HCT116 (cell line): ENCODE data around the gene STPG3.

Experiments
- ELF1 ChIP-seq: IDR thresholded peaks from 2 replicates; pipeline ENCODE4 v1.6.1; 2012; ENCODE audit warnings: low read depth, borderline replicate concordance
- JUND ChIP-seq: IDR thresholded peaks from 2 replicates; pipeline ENCODE4 v1.6.1; 2012
- POLR2A ChIP-seq: IDR thresholded peaks from 2 replicates; pipeline ENCODE4 v1.7.0; 2011; ENCODE audit warnings: borderline replicate concordance; ENCODE audit not compliant: insufficient read depth, insufficient read length; ENCODE audit errors: extremely low read depth
- RAD21 ChIP-seq: IDR thresholded peaks from 2 replicates; pipeline ENCODE4 v1.6.1; 2012; ENCODE audit warnings: low read depth, mild to moderate bottlenecking
- YY1 ChIP-seq: IDR thresholded peaks from 2 replicates; pipeline ENCODE4 v1.6.1; 2011; ENCODE audit warnings: low read length, low read depth, moderate library complexity, mild to moderate bottlenecking; ENCODE audit not compliant: insufficient replicate concordance; ENCODE audit errors: extremely low read depth
- TF ChIP-seq, protein P1 (sequence below), 3 experiments: fragments of 200-600 bp in 1 of 3; sonication (generic) in 1 of 3; IDR thresholded peaks in 2 of 3; conservative IDR thresholded peaks in 1 of 3; 2 replicates each; pipeline ENCODE4 v1.5.1; 2012 to 2017; ENCODE audit warnings: low read depth in 2 of 3, low read length in 2 of 3, antibody characterized with exemption in 1 of 3, borderline replicate concordance in 1 of 3, control low read depth in 1 of 3, mild to moderate bottlenecking in 1 of 3, mixed read lengths in 1 of 3, mixed run types in 1 of 3, moderate library complexity in 1 of 3; ENCODE audit not compliant: insufficient read depth in 1 of 3
- TF ChIP-seq, protein P2 (sequence below): IDR thresholded peaks from 2 replicates; pipeline ENCODE4 v1.6.1; 2012

DNA sequence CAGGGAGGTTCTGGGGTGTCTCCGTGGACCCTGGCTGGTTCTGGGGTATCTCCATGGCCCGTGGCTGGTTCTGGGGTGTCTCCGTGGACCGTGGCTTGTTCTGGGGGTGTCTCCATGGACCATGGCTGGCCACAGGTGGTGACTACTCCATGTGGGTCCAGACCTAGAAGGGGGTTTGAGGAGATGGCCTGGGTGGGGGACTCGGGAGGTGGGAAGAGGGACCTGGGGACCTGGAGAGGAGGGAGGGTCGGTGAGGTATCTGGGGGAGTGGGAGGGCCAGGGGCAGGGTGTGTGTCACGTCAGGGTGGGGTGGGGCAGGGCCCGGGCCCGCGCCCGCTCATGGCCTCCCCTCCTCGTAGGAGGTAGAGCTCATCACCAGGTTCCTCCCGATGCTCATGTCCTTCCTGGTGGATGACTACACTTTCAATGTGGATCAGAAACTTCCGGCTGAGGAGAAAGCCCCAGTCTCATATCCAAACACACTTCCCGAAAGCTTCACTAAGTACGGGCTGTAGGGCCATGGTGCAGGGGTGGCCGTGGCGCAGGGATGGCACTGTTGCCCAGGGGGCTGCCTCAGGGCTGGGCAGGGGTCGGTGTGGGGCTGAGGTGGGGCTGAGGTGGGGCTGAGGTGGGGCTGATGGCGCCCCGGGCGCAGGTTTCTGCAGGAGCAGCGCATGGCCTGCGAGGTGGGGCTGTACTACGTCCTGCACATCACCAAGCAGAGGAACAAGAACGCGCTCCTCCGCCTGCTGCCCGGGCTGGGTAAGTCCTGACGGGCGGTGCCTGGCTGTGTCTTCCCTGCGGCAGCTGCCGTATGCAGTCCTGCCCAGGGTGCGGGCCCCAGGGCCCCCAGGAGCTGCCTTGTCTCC lies 15.7 kb downstream of the STPG3 start:
- TF ChIP-seq YY1 (no peak), POLR2A (no peak), JUND (no peak), ELF1 (no peak), RAD21 (no peak)
- TF ChIP-seq, protein P1, sequence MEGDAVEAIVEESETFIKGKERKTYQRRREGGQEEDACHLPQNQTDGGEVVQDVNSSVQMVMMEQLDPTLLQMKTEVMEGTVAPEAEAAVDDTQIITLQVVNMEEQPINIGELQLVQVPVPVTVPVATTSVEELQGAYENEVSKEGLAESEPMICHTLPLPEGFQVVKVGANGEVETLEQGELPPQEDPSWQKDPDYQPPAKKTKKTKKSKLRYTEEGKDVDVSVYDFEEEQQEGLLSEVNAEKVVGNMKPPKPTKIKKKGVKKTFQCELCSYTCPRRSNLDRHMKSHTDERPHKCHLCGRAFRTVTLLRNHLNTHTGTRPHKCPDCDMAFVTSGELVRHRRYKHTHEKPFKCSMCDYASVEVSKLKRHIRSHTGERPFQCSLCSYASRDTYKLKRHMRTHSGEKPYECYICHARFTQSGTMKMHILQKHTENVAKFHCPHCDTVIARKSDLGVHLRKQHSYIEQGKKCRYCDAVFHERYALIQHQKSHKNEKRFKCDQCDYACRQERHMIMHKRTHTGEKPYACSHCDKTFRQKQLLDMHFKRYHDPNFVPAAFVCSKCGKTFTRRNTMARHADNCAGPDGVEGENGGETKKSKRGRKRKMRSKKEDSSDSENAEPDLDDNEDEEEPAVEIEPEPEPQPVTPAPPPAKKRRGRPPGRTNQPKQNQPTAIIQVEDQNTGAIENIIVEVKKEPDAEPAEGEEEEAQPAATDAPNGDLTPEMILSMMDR (IDR thresholded peaks at IDR 0.05 in 2 of 3, conservative IDR thresholded peaks at IDR 0.05 in 1 of 3; ENCODE audit: borderline replicate concordance in 1 of 3, insufficient read depth in 1 of 3, low read depth in 2 of 3, low read length in 2 of 3): no peak
- TF ChIP-seq, protein P2, sequence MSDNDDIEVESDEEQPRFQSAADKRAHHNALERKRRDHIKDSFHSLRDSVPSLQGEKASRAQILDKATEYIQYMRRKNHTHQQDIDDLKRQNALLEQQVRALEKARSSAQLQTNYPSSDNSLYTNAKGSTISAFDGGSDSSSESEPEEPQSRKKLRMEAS: no peak
